Activated B cell treated with CpG ODN at 0.5 μM for 24 hours (primary cell): ENCODE results near the gene RFC1. TPM values are rescaled to one million over a fixed set of nuclear protein-coding genes. Genes with fewer than 3 reads are reported as not detected.

Experiments
- ATAC-seq: fragments of 200-7000 bp; cut with Tn5 transposase; one replicate; pipeline ENCODE4 v1.10.0; 2021; ENCODE audit warnings: low read depth, mild to moderate bottlenecking, moderate library complexity
- CTCF ChIA-PET: fragments of 350-600 bp; sonication (Branson Sonifier 250); formaldehyde crosslinking; loops from one replicate; lab custom pipeline; 2021; ENCODE audit warnings: antibody characterized with exemption; lab: Charles Lee
- POLR2A ChIA-PET: fragments of 350-600 bp; sonication (Branson Sonifier 250); formaldehyde crosslinking; loops from one replicate; lab custom pipeline; 2021; ENCODE audit warnings: antibody characterized with exemption; lab: Charles Lee
- DNase-seq: peaks from one replicate; pipeline ENCODE4 v3.0.0; 2022
- H3K27ac Mint-ChIP-seq: one replicate; pipeline ENCODE4 v1.8.0; 2020; ENCODE audit warnings: mixed read lengths
- H3K27me3 Mint-ChIP-seq: one replicate; pipeline ENCODE4 v1.8.0; 2021; ENCODE audit warnings: mixed read lengths
- H3K36me3 Mint-ChIP-seq: one replicate; pipeline ENCODE4 v1.8.0; 2021; ENCODE audit warnings: low read depth, mixed read lengths
- H3K4me1 Mint-ChIP-seq: one replicate; pipeline ENCODE4 v1.8.0; 2021; ENCODE audit warnings: mixed read lengths
- H3K4me3 Mint-ChIP-seq: one replicate; pipeline ENCODE4 v1.8.0; 2020; ENCODE audit warnings: mild to moderate bottlenecking, mixed read lengths
- H3K9me3 Mint-ChIP-seq: one replicate; pipeline ENCODE4 v1.8.0; 2020; ENCODE audit warnings: mixed read lengths
- intact Hi-C: fragments of 100-400 bp; cut with micrococcal nuclease; formaldehyde crosslinking; loops from one replicate; pipeline ENCODE4 v1.15.1; 2024
- total RNA-seq: library from RNA; stranded (reverse); gene quantifications from 2 replicates; pipeline ENCODE4 v1.2.3, GENCODE V29; 2022
- TF ChIP-seq, protein P1 (sequence below): fragments of 200-600 bp; IDR thresholded peaks from one replicate; pipeline ENCODE4 v1.8.0; 2022; ENCODE audit warnings: antibody characterized with exemption, mild to moderate bottlenecking

Gene RFC1
- total RNA-seq, 1 donor from 2014 or later: 45.9 TPM

DNA sequence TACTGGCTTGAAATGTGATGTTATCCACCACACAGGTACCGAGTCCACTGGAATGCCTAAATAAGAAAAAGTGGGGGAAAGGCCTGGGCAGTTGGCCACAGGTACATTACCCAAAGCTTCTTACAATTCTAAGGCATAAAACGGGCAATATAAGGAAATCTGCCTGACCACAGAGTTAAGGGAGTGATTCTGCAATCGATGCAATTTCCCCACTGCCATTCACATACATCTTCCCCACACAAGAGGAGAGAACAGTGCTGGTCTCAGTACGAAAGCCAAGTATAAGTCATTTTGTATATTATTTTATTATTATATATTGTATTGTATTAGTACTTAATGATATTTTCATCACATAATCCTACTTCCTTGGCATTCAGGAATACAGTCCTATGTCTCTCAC is 30.6 kb downstream of the RFC1 start:
- DNase-seq (no peak), ATAC-seq (no peak)
- Mint-ChIP-seq H3K36me3 (peaks cover 19% of the 10 kb centered on the region), H3K9me3 (no peaks in the 10 kb centered on the region), H3K27me3 (no peaks in the 10 kb centered on the region), H3K4me1 (peaks cover 6% of the 10 kb centered on the region), H3K4me3 (no peak overlapping the region), H3K27ac (no peak overlapping the region)
- CTCF ChIA-PET: no interaction called here
- TF ChIP-seq, protein P1, sequence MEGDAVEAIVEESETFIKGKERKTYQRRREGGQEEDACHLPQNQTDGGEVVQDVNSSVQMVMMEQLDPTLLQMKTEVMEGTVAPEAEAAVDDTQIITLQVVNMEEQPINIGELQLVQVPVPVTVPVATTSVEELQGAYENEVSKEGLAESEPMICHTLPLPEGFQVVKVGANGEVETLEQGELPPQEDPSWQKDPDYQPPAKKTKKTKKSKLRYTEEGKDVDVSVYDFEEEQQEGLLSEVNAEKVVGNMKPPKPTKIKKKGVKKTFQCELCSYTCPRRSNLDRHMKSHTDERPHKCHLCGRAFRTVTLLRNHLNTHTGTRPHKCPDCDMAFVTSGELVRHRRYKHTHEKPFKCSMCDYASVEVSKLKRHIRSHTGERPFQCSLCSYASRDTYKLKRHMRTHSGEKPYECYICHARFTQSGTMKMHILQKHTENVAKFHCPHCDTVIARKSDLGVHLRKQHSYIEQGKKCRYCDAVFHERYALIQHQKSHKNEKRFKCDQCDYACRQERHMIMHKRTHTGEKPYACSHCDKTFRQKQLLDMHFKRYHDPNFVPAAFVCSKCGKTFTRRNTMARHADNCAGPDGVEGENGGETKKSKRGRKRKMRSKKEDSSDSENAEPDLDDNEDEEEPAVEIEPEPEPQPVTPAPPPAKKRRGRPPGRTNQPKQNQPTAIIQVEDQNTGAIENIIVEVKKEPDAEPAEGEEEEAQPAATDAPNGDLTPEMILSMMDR: no peak
- intact Hi-C loops: no loop called here
- POLR2A ChIA-PET: no interaction called here

- ChIA-PET CTCF (no interaction called here), POLR2A (interaction anchor here (1.4 kb wide), 1 partner anchor 127 kb away, joined by 3 read pairs; the partner anchor contains the start of gene RPL9)
- no peaks in the 10 kb centered on the region for H3K9me3 Mint-ChIP-seq
- TF ChIP-seq, protein P1: no peak
- ATAC-seq (no peak), DNase-seq (no peak)
- peaks cover 9% of the 10 kb centered on the region for H3K4me1 Mint-ChIP-seq
- H3K27me3 Mint-ChIP-seq: no peaks in the 10 kb centered on the region
- peaks cover 19% of the 10 kb centered on the region for H3K36me3 Mint-ChIP-seq
- no peak overlapping the region for H3K4me3 Mint-ChIP-seq
- no peak overlapping the region for H3K27ac Mint-ChIP-seq
- intact Hi-C loops: no loop called here
These were observed 35.0 kb downstream of the RFC1 start for GRCh38 chr4:39331191-39331590.

GRCh38 chr4:39330353-39330752 is 35.8 kb downstream of the RFC1 start:
- ATAC-seq: no peak
- H3K4me1 Mint-ChIP-seq: peaks cover 9% of the 10 kb centered on the region
- no peaks in the 10 kb centered on the region for H3K9me3 Mint-ChIP-seq

GRCh38 chr4:39326468-39326977 is 39.6 kb downstream of the RFC1 start:
- no peak overlapping the region for H3K27ac Mint-ChIP-seq
- POLR2A ChIA-PET: no interaction called here
- ATAC-seq: no peak
- TF ChIP-seq, protein P1: no peak
- H3K4me1 Mint-ChIP-seq: peaks cover 9% of the 10 kb centered on the region
- H3K4me3 Mint-ChIP-seq: no peak overlapping the region
- H3K27me3 Mint-ChIP-seq: no peaks in the 10 kb centered on the region
- CTCF ChIA-PET: no interaction called here
- H3K9me3 Mint-ChIP-seq: no peaks in the 10 kb centered on the region
- peaks cover 53% of the 10 kb centered on the region for H3K36me3 Mint-ChIP-seq
- no peak for DNase-seq
- intact Hi-C loops: no loop called here

More at GRCh38 chr4:39330353-39330752, 35.8 kb downstream of the RFC1 start:
- Mint-ChIP-seq H3K27me3 (no peaks in the 10 kb centered on the region), H3K36me3 (peaks cover 26% of the 10 kb centered on the region), H3K27ac (peak overlapping the region; percentile 36), H3K4me3 (no peak overlapping the region)
- TF ChIP-seq, protein P1: no peak
- ChIA-PET POLR2A (no interaction called here), CTCF (no interaction called here)
- DNase-seq: no peak
- intact Hi-C loops: no loop called here

GRCh38 chr4:39324897-39325613 is 41.1 kb downstream of the RFC1 start:
- Mint-ChIP-seq H3K36me3 (peaks cover 64% of the 10 kb centered on the region), H3K9me3 (no peaks in the 10 kb centered on the region), H3K4me1 (no peaks in the 10 kb centered on the region), H3K27me3 (no peaks in the 10 kb centered on the region), H3K27ac (no peak overlapping the region), H3K4me3 (no peak overlapping the region)
- no peak for DNase-seq
- intact Hi-C loops: no loop called here
- CTCF ChIA-PET: no interaction called here
- TF ChIP-seq, protein P1: no peak
- POLR2A ChIA-PET: no interaction called here
- ATAC-seq: no peak
